NB4 (cell line): ENCODE data around the gene KLHL17.

Experiments
- CTCF ChIP-seq: IDR thresholded peaks from one replicate; pipeline ENCODE4 v1.5.1; 2012; ENCODE audit warnings: low read depth, low read length
- MYC ChIP-seq: IDR thresholded peaks from 2 replicates; pipeline ENCODE4 v1.6.1; 2011; ENCODE audit warnings: low read depth, low read length

GRCh38 chr1:971751-972506 is 11.5 kb downstream of the KLHL17 start:
- TF ChIP-seq CTCF (no peak), MYC (no peak)
